Keratinocyte (primary cell): ENCODE measurements around the gene ZNF124. TPM values are rescaled to one million over a fixed set of nuclear protein-coding genes. Genes with fewer than 3 reads are reported as not detected.
"Not testable (repeated sequence)": the region's sequence is repeated elsewhere in the genome, so short reads cannot be mapped to it uniquely, and the experiment has no call there.

Source experiments
- DNase-seq: peaks from one replicate; pipeline ENCODE4 v3.0.0-alpha.2; 2011; ENCODE audit warnings: low read depth, missing footprints, low spot score
- FAIRE-seq: peaks from 2 replicates; lab custom pipeline; 2011; peaks lifted over from hg19 to GRCh38; lab: Jason Lieb, UNC
- H2AFZ ChIP-seq: 2 replicates; pipeline ENCODE4 v1.6.0; 2012; ENCODE audit warnings: low read length, control low read depth, inconsistent platforms; ENCODE audit not compliant: control insufficient read depth
- H3K27ac ChIP-seq: 2 replicates; pipeline ENCODE4 v1.5.1; 2011; ENCODE audit warnings: low read length; ENCODE audit not compliant: control insufficient read depth, insufficient read depth
- H3K27me3 ChIP-seq: 3 replicates; pipeline ENCODE4 v1.6.0; 2011; ENCODE audit warnings: low read length; ENCODE audit not compliant: control insufficient read depth, insufficient read depth; ENCODE audit errors: extremely low read depth
- H3K36me3 ChIP-seq, 2 experiments: 2 replicates in 1 of 2; 3 replicates in 1 of 2; pipeline ENCODE4 v1.5.1; 2011; ENCODE audit warnings: low read length in 2 of 2, mild to moderate bottlenecking in 1 of 2; ENCODE audit not compliant: control insufficient read depth in 2 of 2, insufficient read depth in 2 of 2; ENCODE audit errors: extremely low read depth in 1 of 2
- H3K4me1 ChIP-seq: 3 replicates; pipeline ENCODE4 v1.5.1; 2011; ENCODE audit warnings: low read length; ENCODE audit not compliant: control insufficient read depth, insufficient read depth; ENCODE audit errors: extremely low read depth
- H3K4me2 ChIP-seq: 3 replicates; pipeline ENCODE4 v1.6.0; 2011; ENCODE audit warnings: low read depth, low read length; ENCODE audit not compliant: control insufficient read depth, insufficient read depth; ENCODE audit errors: extremely low read depth
- H3K4me3 ChIP-seq, 3 experiments: fragments of 200-600 bp in 1 of 3; sonication (generic) in 1 of 3; 2 replicates in 2 of 3; 3 replicates in 1 of 3; pipeline ENCODE4 v1.5.1; 2011 to 2016; ENCODE audit warnings: low read length in 3 of 3, mild to moderate bottlenecking in 3 of 3, control low read depth in 2 of 3, inconsistent platforms in 1 of 3, low read depth in 1 of 3, mixed read lengths in 1 of 3, mixed run types in 1 of 3, moderate library complexity in 1 of 3; ENCODE audit not compliant: control insufficient read depth in 2 of 3, insufficient read depth in 2 of 3; ENCODE audit errors: extremely low read depth in 1 of 3
- H3K79me2 ChIP-seq: 2 replicates; pipeline ENCODE4 v1.6.0; 2012; ENCODE audit warnings: low read length; ENCODE audit not compliant: control insufficient read depth, insufficient read depth
- H3K9ac ChIP-seq: 3 replicates; pipeline ENCODE4 v1.6.0; 2011; ENCODE audit warnings: low read length; ENCODE audit not compliant: control insufficient read depth, insufficient read depth; ENCODE audit errors: extremely low read depth
- H3K9me1 ChIP-seq: 3 replicates; pipeline ENCODE4 v1.6.0; 2011; ENCODE audit warnings: low read length; ENCODE audit not compliant: control insufficient read depth, insufficient read depth; ENCODE audit errors: extremely low read depth
- H3K9me3 ChIP-seq: 2 replicates; pipeline ENCODE4 v1.5.1; 2012; ENCODE audit warnings: low read depth, low read length; ENCODE audit not compliant: control insufficient read depth
- H4K20me1 ChIP-seq: 3 replicates; pipeline ENCODE4 v1.6.0; 2011; ENCODE audit warnings: low read length; ENCODE audit not compliant: control insufficient read depth, insufficient read depth; ENCODE audit errors: extremely low read depth
- CTCF ChIP-seq, 3 experiments: IDR thresholded peaks in 1 of 3; conservative IDR thresholded peaks in 1 of 3; optimal IDR thresholded peaks in 1 of 3; 2 replicates in 2 of 3; 3 replicates in 1 of 3; pipeline versions ENCODE3 to v1.5.1; 2011; ENCODE audit warnings: low read length in 3 of 3, mild to moderate bottlenecking in 3 of 3, moderate library complexity in 2 of 3, control low read depth in 1 of 3, inconsistent platforms in 1 of 3; ENCODE audit not compliant: insufficient read depth in 2 of 3; ENCODE audit errors: extremely low read depth in 1 of 3
- EZH2 ChIP-seq: IDR thresholded peaks from one replicate; pipeline ENCODE4 v1.6.1; 2012; ENCODE audit warnings: inconsistent platforms, mild to moderate bottlenecking, low read length, moderate library complexity
- dilution Hi-C: fragments of 300-500 bp; cut with MboI; formaldehyde crosslinking; loops from one replicate; pipeline ENCODE4 v1.7.0; 2020; ENCODE audit warnings: low sequenced_read_pairs; ENCODE audit not compliant: extremely low pct_ligation_motif_present
- polyA plus RNA-seq, 5 experiments: library from polyadenylated mRNA; depleted of rRNA in 3 of 5; stranded (reverse) in 3 of 5; stranded (forward) in 1 of 5; unstranded in 1 of 5; fragments of >200 nt; gene quantifications; 1 replicate in 1 of 5; 2 replicates in 3 of 5; 3 replicates in 1 of 5; pipeline versions ENCODE4 v1.2.1 to v1.2.3, GENCODE V29; 2011 to 2012; ENCODE audit warnings: missing spikeins in 2 of 5, low read depth in 1 of 5, low replicate concordance in 1 of 5

Gene ZNF124
- polyA plus RNA-seq, 1 donor (not counting 4 experiments of a cell fraction or from before 2014, with no cell fraction given): 4.1 TPM

- Histone ChIP-seq H3K9ac (no peak overlapping the region), H3K36me3 (no peaks in the 10 kb centered on the region), H3K9me1 (no peaks in the 10 kb centered on the region), H3K4me3 (no peak overlapping the region), H4K20me1 (no peaks in the 10 kb centered on the region), H3K27me3 (no peaks in the 10 kb centered on the region), H3K79me2 (no peaks in the 10 kb centered on the region), H3K9me3 (no peaks in the 10 kb centered on the region), H3K27ac (no peak overlapping the region), H3K4me2 (no peak overlapping the region), H2AFZ (no peak overlapping the region), H3K4me1 (no peaks in the 10 kb centered on the region)
- no peak for DNase-seq
- no peak for TF ChIP-seq CTCF (optimal IDR thresholded peaks at IDR 0.05 in 1 of 3, IDR thresholded peaks at IDR 0.05 in 1 of 3, conservative IDR thresholded peaks at IDR 0.05 in 1 of 3; ENCODE audit: extremely low read depth in 1 of 3, insufficient read depth in 2 of 3, low read length in 3 of 3)
- no peak for TF ChIP-seq EZH2
- FAIRE-seq: no peak
- dilution Hi-C loops: no loop called here
Measured at GRCh38 chr1:247121382-247121781, 50.4 kb downstream of the ZNF124 start.

GRCh38 chr1:247120408-247120668 lies 51.5 kb downstream of the ZNF124 start:
- H3K4me1 ChIP-seq, H3K79me2 ChIP-seq, H2AFZ ChIP-seq, FAIRE-seq, dilution Hi-C loops, H3K36me3 ChIP-seq, H3K27me3 ChIP-seq, H4K20me1 ChIP-seq, DNase-seq, H3K9ac ChIP-seq, H3K9me1 ChIP-seq, H3K27ac ChIP-seq, H3K4me3 ChIP-seq, H3K4me2 ChIP-seq, H3K9me3 ChIP-seq: not testable (repeated sequence)

GRCh38 chr1:247119600-247120407 lies 52.0 kb downstream of the ZNF124 start:
- H3K4me1 ChIP-seq: no peaks in the 10 kb centered on the region
- H4K20me1 ChIP-seq: no peaks in the 10 kb centered on the region
- FAIRE-seq (no peak), DNase-seq (no peak)
- no peak overlapping the region for H2AFZ ChIP-seq
- dilution Hi-C loops: no loop called here
- no peak overlapping the region for H3K4me2 ChIP-seq
- H3K79me2 ChIP-seq: no peaks in the 10 kb centered on the region
- H3K9me3 ChIP-seq: no peaks in the 10 kb centered on the region
- H3K9me1 ChIP-seq: no peaks in the 10 kb centered on the region
- TF ChIP-seq CTCF (optimal IDR thresholded peaks at IDR 0.05 in 1 of 3, IDR thresholded peaks at IDR 0.05 in 1 of 3, conservative IDR thresholded peaks at IDR 0.05 in 1 of 3; ENCODE audit: extremely low read depth in 1 of 3, insufficient read depth in 2 of 3, low read length in 3 of 3) (no peak), EZH2 (no peak)
- no peak overlapping the region for H3K9ac ChIP-seq
- no peak overlapping the region for H3K27ac ChIP-seq
- no peaks in the 10 kb centered on the region for H3K36me3 ChIP-seq
- no peak overlapping the region for H3K4me3 ChIP-seq
- no peaks in the 10 kb centered on the region for H3K27me3 ChIP-seq
